ENCODE results near the gene SLC6A5. TPM values are rescaled to one million over a fixed set of nuclear protein-coding genes. Genes with fewer than 3 reads are reported as not detected.

SLC6A5 gene
- total RNA-seq, 6 experiments from 2014 or later = not detected

DNA sequence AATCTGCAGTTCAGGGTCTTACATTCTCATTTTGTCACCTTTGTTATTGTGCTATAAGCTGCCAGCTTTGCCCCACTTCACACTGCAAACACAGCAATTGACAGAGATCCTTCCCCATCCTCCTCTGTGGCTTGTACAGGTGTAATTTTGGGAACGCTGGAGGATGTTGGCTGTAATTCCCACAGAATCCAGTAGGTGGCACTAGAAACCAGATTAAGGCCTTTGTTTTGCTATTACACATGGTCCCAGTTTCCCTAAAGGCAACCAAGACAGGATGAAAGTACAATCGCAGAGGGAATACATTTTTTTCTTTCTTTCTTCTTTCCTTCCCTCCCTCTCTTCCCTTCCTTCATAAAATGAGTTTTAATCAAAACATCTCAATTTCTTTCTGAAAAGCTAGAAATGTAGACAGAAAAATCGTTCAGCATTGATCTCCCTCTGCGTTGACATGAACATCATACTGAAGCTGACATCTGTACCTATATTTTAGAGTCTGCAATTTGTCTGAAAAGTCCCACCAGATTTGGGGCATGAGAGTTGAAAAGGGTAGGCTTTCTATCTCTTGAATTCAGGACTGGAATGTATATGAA is 48.7 kb downstream of the SLC6A5 start:
- no peak for DNase-seq
- Histone ChIP-seq H3K4me1 (no peaks in the 10 kb centered on the region), H3K36me3 (no peaks in the 10 kb centered on the region), H3K4me3 (no peak overlapping the region), H3K27me3 (no peaks in the 10 kb centered on the region), H3K9me3 (no peaks in the 10 kb centered on the region), H3K27ac (no peak overlapping the region)
- ATAC-seq = peak; percentile 89 to 94 (median 93)
- intact Hi-C loops (cut with DNase I) = no loop called here
- TF ChIP-seq, protein P1, sequence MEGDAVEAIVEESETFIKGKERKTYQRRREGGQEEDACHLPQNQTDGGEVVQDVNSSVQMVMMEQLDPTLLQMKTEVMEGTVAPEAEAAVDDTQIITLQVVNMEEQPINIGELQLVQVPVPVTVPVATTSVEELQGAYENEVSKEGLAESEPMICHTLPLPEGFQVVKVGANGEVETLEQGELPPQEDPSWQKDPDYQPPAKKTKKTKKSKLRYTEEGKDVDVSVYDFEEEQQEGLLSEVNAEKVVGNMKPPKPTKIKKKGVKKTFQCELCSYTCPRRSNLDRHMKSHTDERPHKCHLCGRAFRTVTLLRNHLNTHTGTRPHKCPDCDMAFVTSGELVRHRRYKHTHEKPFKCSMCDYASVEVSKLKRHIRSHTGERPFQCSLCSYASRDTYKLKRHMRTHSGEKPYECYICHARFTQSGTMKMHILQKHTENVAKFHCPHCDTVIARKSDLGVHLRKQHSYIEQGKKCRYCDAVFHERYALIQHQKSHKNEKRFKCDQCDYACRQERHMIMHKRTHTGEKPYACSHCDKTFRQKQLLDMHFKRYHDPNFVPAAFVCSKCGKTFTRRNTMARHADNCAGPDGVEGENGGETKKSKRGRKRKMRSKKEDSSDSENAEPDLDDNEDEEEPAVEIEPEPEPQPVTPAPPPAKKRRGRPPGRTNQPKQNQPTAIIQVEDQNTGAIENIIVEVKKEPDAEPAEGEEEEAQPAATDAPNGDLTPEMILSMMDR (IDR thresholded peaks at IDR 0.05) = peak; percentile 87 to 91 (median 90)
- TF ChIP-seq POLR2A (IDR thresholded peaks at IDR 0.05) = no peak
- 41% methylated on average over 4 of the region's 4 CpGs for WGBS (ENCODE audit: insufficient coverage, low coverage, low lambda C conversion rate, missing lambda C conversion rate)

DNA sequence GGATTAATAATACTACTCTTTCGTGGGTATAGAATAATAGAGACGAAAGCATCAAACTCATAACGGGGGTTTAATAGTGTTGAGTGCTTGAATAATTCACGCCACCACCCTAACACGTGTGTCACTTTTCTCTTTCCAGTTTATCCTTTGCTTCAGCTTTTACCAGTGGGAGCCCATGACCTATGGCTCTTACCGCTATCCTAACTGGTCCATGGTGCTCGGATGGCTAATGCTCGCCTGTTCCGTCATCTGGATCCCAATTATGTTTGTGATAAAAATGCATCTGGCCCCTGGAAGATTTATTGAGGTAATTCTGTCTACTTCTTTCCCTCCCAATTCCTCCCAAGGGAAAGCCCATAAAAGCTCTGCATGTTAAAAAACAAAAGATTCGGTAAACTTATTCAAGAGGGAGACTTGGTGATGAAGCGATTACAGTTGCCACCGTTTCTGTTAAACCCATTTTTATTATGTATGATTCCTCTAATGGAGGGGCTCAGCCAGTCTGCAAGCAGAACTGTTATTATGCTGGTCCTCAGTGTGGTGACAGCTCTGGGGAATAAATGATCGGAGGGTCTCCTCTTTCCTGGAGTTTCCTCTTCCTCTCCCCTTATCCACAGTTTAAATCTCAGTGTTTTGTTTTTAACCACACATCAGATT is 52.9 kb downstream of the SLC6A5 start:
- WGBS (ENCODE audit: insufficient coverage, low coverage, low lambda C conversion rate, missing lambda C conversion rate) = 63% methylated on average over 13 of the region's 13 CpGs
- Histone ChIP-seq H3K27ac (no peak overlapping the region), H3K9me3 (no peaks in the 10 kb centered on the region), H3K4me1 (no peaks in the 10 kb centered on the region), H3K36me3 (no peaks in the 10 kb centered on the region), H3K4me3 (no peak overlapping the region), H3K27me3 (no peaks in the 10 kb centered on the region)
- no peak for ATAC-seq
- intact Hi-C loops (cut with DNase I) = no loop called here
- TF ChIP-seq, protein P1 (IDR thresholded peaks at IDR 0.05) = no peak
- TF ChIP-seq POLR2A (IDR thresholded peaks at IDR 0.05) = no peak
- no peak for DNase-seq

GRCh38 chr11:20654038-20654437 is 54.6 kb downstream of the SLC6A5 start:
- WGBS (ENCODE audit: insufficient coverage, low coverage, low lambda C conversion rate, missing lambda C conversion rate) = 58% methylated on average over 3 of the region's 3 CpGs
- intact Hi-C loops (cut with DNase I) = no loop called here
- ATAC-seq = no peak

GRCh38 chr11:20656901-20657300 is 57.5 kb downstream of the SLC6A5 start:
- Histone ChIP-seq H3K27ac (no peak overlapping the region), H3K4me3 (no peak overlapping the region), H3K9me3 (no peaks in the 10 kb centered on the region), H3K36me3 (no peaks in the 10 kb centered on the region), H3K4me1 (no peaks in the 10 kb centered on the region), H3K27me3 (no peaks in the 10 kb centered on the region)
- ATAC-seq (no peak), DNase-seq (no peak)
- 65% methylated on average over 4 of the region's 4 CpGs for WGBS (ENCODE audit: insufficient coverage, low coverage, low lambda C conversion rate, missing lambda C conversion rate)
- TF ChIP-seq POLR2A (IDR thresholded peaks at IDR 0.05) = no peak
- TF ChIP-seq, protein P1 (IDR thresholded peaks at IDR 0.05) = no peak
- intact Hi-C loops (cut with DNase I) = no loop called here

More at GRCh38 chr11:20654038-20654437, 54.6 kb downstream of the SLC6A5 start:
- Histone ChIP-seq H3K27me3 (no peaks in the 10 kb centered on the region), H3K36me3 (no peaks in the 10 kb centered on the region), H3K4me3 (no peak overlapping the region), H3K4me1 (no peaks in the 10 kb centered on the region), H3K9me3 (no peaks in the 10 kb centered on the region), H3K27ac (no peak overlapping the region)
- TF ChIP-seq, protein P1 (IDR thresholded peaks at IDR 0.05) = no peak
- no peak for TF ChIP-seq POLR2A (IDR thresholded peaks at IDR 0.05)
- DNase-seq = no peak
